Ascending aorta (tissue), 2 donors: ENCODE measurements around the gene ATAD3A. TPM values are rescaled to one million over a fixed set of nuclear protein-coding genes. Genes with fewer than 3 reads are reported as not detected.

Experiments used
- DNase-seq, 2 donors: peaks; one replicate each; pipeline ENCODE4 v3.0.0-alpha.2; 2019; ENCODE audit warnings: low spot score in 2 of 2
- H3K27ac ChIP-seq, 2 donors: fragments of 200-600 bp; sonication (generic); one replicate each; pipeline ENCODE4 v1.5.1; 2016 to 2017; ENCODE audit warnings: mild to moderate bottlenecking in 1 of 2
- H3K27me3 ChIP-seq: fragments of 200-600 bp; sonication (generic); one replicate; pipeline ENCODE4 v1.5.1; 2017
- H3K36me3 ChIP-seq, 2 donors: fragments of 200-600 bp; sonication (generic); one replicate each; pipeline ENCODE4 v1.5.1; 2016
- H3K4me1 ChIP-seq, 2 donors: fragments of 200-600 bp; sonication (generic); one replicate each; pipeline ENCODE4 v1.5.1; 2016 to 2017; ENCODE audit warnings: mild to moderate bottlenecking in 1 of 2
- H3K4me3 ChIP-seq, 2 donors: fragments of 200-600 bp; sonication (generic); one replicate each; pipeline ENCODE4 v1.5.1; 2016 to 2017; ENCODE audit warnings: mild to moderate bottlenecking in 1 of 2
- H3K9me3 ChIP-seq, 2 donors: fragments of 200-600 bp; sonication (generic); one replicate each; pipeline ENCODE4 v1.5.1; 2016
- CTCF ChIP-seq, 3 experiments: fragments of 200-600 bp in 2 of 3; fragments of 450-650 bp in 1 of 3; sonication (generic) in 2 of 3; IDR thresholded peaks; one replicate each; pipeline ENCODE4 v1.5.1; 2016 to 2019; ENCODE audit warnings: antibody characterized with exemption in 3 of 3, mild to moderate bottlenecking in 1 of 3, moderate library complexity in 1 of 3
- intact Hi-C: fragments of 100-400 bp; cut with DNase I; formaldehyde crosslinking; loops from one replicate; pipeline ENCODE4 v1.15.1; 2023
- total RNA-seq: library from RNA; depleted of rRNA; stranded (reverse); fragments of >200 nt; gene quantifications from one replicate; pipeline ENCODE4 v1.1.0, GENCODE V29; 2016

ATAD3A gene
- total RNA-seq, 1 donor from 2014 or later = 46.3 TPM

- intact Hi-C loops = loop anchor here (1.0 to 2.0 kb wide), 4 partner anchors 40 to 150 kb away; partner anchors contain the start of genes ATAD3A, ATAD3B, CDK11A and MIB2
Measured at GRCh38 chr1:1574721-1575537, 63.0 kb downstream of the ATAD3A start, which contains the start of gene SSU72. Gene SSU72 (minus strand): TSS chr1:1574863. CDS start chr1:1574557, 306 bp downstream.

GRCh38 chr1:1577367-1578011 is 65.5 kb downstream of the ATAD3A start:
- no peaks in the 10 kb centered on the region for H3K36me3 ChIP-seq
- H3K27me3 ChIP-seq = no peaks in the 10 kb centered on the region
- no peak overlapping the region for H3K4me3 ChIP-seq
- H3K9me3 ChIP-seq = no peaks in the 10 kb centered on the region
- H3K27ac ChIP-seq = no peak overlapping the region
- peaks cover 8 to 13% of the 10 kb centered on the region in 2 donors for H3K4me1 ChIP-seq
- no peak for DNase-seq
- intact Hi-C loops = no loop called here
- no peak for TF ChIP-seq CTCF (IDR thresholded peaks at IDR 0.05)

More at GRCh38 chr1:1574721-1575537, 63.0 kb downstream of the ATAD3A start, which contains the start of gene SSU72:
- Histone ChIP-seq H3K9me3 (no peaks in the 10 kb centered on the region), H3K27me3 (no peaks in the 10 kb centered on the region), H3K36me3 (peaks cover 4 to 6% of the 10 kb centered on the region in 2 donors), H3K4me1 (peaks cover 8 to 13% of the 10 kb centered on the region in 2 donors), H3K4me3 (peak within 1 kb of the TSS; percentile 97 to 99), H3K27ac (peak within 1 kb of the TSS; percentile 97 to 99)
- peak in 1 of 3 experiments; percentile 7 for TF ChIP-seq CTCF (IDR thresholded peaks at IDR 0.05)
- DNase-seq = peak; percentile 53 to 95

- DNase-seq = no peak
- Histone ChIP-seq H3K4me1 (peaks cover 4 to 5% of the 10 kb centered on the region in 2 donors), H3K27me3 (no peaks in the 10 kb centered on the region), H3K9me3 (no peaks in the 10 kb centered on the region), H3K27ac (no peak overlapping the region), H3K36me3 (no peaks in the 10 kb centered on the region), H3K4me3 (no peak overlapping the region)
- intact Hi-C loops = no loop called here
- no peak for TF ChIP-seq CTCF (IDR thresholded peaks at IDR 0.05)
Measured at GRCh38 chr1:1578371-1578940, 66.5 kb downstream of the ATAD3A start.

- H3K4me3 ChIP-seq = no peak overlapping the region
- H3K4me1 ChIP-seq = no peaks in the 10 kb centered on the region
- intact Hi-C loops = no loop called here
- H3K9me3 ChIP-seq = no peaks in the 10 kb centered on the region
- H3K27me3 ChIP-seq = no peaks in the 10 kb centered on the region
- TF ChIP-seq CTCF (IDR thresholded peaks at IDR 0.05) = no peak
- no peak for DNase-seq
- no peaks in the 10 kb centered on the region for H3K36me3 ChIP-seq
- no peak overlapping the region for H3K27ac ChIP-seq
Measured at GRCh38 chr1:1582585-1583346, 70.8 kb downstream of the ATAD3A start.

GRCh38 chr1:1583347-1584010 is 71.5 kb downstream of the ATAD3A start:
- H3K4me1 ChIP-seq = no peaks in the 10 kb centered on the region
- TF ChIP-seq CTCF (IDR thresholded peaks at IDR 0.05) = no peak
- intact Hi-C loops = no loop called here
- no peak overlapping the region for H3K4me3 ChIP-seq
- no peaks in the 10 kb centered on the region for H3K9me3 ChIP-seq
- no peak overlapping the region for H3K27ac ChIP-seq
- H3K27me3 ChIP-seq = no peaks in the 10 kb centered on the region
- no peaks in the 10 kb centered on the region for H3K36me3 ChIP-seq
- no peak for DNase-seq
